GM18502 (cell line): ENCODE results near the gene STK32B.
"Not testable (repeated sequence)": the region's sequence is repeated elsewhere in the genome, so short reads cannot be mapped to it uniquely, and the experiment has no call there.

Source experiments
- ATAC-seq: cut with Tn5 transposase; IDR thresholded peaks from one replicate; pipeline ENCODE4 v1.9.1; 2021; ENCODE audit warnings: mild to moderate bottlenecking; ENCODE audit not compliant: unreplicated experiment, poor library complexity

The STK32B gene

GRCh38 chr4:5420266-5420665 lies 369.0 kb downstream of the STK32B start:
- ATAC-seq, result no peak

DNA sequence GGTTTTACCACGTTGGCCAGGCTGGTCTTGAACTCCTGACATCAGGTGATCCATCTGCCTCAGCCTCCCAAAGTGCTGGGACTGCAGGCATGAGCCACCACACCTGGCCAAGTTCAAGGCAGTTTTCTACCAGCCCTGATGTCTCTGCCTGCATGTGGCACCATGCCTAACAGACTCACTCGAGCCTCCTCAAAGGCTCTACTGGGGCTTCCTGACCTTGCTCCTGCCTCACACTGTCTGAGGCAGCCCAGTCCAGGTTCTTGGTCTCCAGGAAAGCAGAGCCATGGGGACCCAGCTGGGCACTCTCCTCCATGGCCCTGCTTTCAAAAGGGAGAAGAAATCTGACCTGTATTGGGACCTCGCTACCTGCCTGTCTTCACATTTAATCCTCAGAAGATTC lies 370.1 kb downstream of the STK32B start:
- ATAC-seq, result no peak

GRCh38 chr4:5422195-5422594 lies 370.9 kb downstream of the STK32B start:
- no peak for ATAC-seq

GRCh38 chr4:5423670-5424069 lies 372.4 kb downstream of the STK32B start:
- no peak for ATAC-seq

DNA sequence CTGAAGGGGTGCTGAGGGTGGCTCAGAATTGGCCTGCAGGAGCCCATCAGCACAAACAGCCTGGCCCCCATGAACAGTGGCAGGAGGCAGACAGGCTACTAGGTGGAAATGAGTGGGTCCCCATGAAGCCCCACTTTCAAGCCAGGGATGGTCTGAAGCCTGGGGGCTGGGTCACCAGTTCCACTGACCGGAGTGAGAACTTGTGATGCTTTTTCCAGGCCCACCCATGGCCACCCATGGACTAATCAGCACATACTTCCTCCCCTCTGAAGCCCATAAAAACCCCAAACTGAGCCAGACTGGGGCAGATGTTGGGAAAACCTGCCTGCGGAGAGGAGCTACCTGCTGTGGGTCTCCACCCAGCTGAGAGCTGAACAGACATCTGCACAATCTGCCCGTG lies 372.9 kb downstream of the STK32B start:
- ATAC-seq, result no peak

DNA sequence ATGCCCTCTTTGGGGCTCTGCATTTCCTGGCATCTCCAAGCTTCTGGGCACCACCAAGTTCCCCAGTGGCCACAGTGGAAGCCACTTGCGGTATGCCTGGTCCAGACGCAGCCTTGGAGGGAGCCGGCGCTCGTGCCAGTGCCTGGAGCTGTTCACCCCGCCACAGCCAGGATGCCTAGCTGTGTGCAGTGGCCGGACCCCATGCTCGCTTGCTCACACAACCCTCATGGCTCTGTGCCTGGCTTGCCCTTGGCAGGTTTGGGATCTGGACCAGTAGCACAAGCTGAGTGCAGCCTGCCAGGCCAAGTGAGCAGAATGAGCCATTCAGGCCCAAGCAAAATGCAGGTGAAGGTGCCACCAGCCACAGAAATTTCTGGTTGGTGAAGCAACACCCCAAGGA lies 373.6 kb downstream of the STK32B start:
- no peak for ATAC-seq

- no peak for ATAC-seq
Measured at GRCh38 chr4:5429747-5430146, 378.5 kb downstream of the STK32B start.

DNA sequence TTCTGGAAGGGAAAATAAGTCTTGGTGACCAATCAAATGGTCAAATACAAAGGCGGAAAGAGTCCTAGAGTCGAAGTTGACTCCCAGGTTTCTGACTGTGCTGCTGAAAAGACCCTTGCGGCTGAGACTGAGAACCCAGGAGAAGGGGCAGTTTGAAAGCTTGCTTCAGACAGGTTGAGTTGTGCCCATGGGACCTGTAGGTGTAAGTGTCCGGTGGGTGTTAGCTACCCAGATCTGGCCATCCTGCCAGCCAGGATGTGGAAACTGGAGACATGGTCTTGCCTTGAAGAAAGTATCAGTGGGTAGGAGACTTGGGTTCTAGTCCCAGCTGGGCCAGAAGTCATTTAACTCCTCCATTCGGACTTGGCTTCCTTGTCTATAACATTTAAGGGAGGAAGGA lies 381.9 kb downstream of the STK32B start:
- no peak for ATAC-seq

- ATAC-seq, result no peak
Measured at GRCh38 chr4:5435201-5435600, 383.9 kb downstream of the STK32B start.

- ATAC-seq, result no peak
Measured at GRCh38 chr4:5435823-5436222, 384.5 kb downstream of the STK32B start.

DNA sequence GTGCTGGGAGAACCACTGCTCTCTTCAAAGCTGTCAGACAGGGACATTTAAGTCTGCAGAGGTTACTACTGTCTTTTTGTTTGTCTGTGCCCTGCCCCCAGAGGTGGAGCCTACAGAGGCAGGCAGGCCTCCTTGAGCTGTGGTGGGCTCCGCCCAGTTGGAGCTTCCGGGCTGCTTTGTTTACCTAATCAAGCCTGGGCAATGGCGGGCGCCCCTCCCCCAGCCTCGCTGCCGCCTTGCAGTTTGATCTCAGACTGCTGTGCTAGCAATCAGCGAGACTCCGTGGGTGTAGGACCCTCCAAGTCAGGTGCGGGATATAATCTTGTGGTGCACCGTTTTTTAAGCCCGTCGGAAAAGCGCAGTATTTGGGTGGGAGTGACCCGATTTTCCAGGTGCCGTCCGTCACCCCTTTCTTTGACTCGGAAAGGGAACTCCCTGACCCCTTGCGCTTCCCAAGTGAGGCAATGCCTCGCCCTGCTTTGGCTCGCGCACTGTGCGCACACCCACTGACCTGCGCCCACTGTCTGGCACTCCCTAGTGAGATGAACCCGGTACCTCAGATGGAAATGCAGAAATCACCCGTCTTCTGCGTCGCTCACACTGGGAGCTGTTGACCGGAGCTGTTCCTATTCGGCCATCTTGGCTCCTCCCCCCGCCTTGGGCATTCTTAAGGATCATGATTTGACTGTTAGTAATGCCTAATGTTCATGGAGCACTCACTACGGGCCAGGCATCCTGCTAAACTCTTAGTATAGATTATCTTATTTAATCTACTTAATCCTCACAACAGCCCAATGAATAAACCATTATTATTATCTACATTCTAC lies 392.9 kb downstream of the STK32B start:
- not testable (repeated sequence) for ATAC-seq

DNA sequence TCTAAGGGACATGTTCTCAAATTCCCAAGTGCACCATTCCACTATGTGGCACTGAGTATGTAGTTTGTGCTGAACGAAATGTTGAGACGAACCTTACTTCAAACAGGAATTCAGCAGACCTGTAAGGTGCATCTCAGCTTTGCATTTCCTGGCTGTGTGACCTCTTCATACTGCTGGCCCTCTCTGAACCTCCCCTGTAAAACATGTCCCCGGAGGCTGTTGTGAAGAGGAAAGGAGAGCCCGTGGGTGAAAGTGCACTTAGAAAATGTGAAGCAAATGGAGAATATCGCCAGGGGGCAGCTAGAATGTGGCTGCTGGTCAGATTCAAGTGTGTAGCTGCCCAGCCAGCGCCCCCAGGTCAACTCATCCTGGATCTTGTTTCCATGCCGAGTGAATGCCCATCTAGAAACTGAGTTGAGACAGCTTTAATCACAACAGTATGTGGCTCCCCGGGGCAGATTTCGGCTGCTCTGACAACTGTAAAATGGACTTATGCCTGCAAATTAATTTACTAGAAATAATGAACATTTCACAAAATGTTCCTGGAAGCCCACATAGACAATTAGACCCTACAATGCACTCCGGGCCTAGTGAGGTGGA lies 393.7 kb downstream of the STK32B start:
- ATAC-seq, result no peak

- ATAC-seq, result no peak
Measured at GRCh38 chr4:5446595-5447226, 395.4 kb downstream of the STK32B start.

- ATAC-seq, result no peak
Measured at GRCh38 chr4:5447755-5448154, 396.5 kb downstream of the STK32B start.

DNA sequence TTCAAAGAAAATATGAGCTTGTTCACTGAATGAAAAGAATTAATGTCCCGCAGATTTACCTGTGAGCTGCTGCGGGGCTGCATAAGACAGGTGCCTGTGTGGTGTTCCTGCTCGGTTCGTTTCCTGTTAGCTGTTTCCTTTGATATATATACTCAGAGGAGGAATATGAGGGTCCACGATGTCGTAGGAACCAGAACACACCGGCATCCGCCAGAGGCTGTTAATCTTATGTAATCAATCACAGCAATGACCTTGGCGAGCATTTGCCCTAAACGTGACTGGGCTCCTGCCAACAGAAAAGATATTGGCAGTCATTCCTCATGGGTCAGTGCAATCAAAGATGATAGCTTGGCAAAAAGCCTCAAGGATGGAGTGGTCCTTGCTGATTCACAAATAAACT lies 396.9 kb downstream of the STK32B start:
- ATAC-seq, result no peak

- no peak for ATAC-seq
Measured at GRCh38 chr4:5451243-5451642, 400.0 kb downstream of the STK32B start.

DNA sequence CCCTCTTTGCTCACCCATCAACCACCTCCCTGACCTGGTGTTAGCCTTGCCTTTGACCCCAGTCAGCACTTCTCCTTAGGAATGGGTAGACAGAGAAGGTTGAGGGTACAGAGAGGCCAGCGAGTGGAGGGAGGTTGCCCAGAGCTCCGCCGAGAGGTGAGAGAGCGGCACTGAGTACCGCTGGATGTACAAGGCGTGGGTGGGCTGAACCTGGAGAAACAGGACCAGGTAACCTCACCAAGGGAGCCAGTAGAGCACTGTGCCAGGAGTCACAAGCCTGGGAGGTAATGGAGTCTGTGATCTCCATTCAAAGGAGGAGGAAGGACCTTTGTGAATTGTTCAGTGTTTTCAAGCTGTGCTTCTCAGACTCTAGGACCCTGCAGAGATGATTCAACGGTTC lies 400.9 kb downstream of the STK32B start:
- no peak for ATAC-seq

GRCh38 chr4:5455003-5455585 lies 403.8 kb downstream of the STK32B start:
- no peak for ATAC-seq

GRCh38 chr4:5456296-5456845 lies 405.1 kb downstream of the STK32B start:
- no peak for ATAC-seq

- ATAC-seq, result no peak
Measured at GRCh38 chr4:5458676-5459075, 407.4 kb downstream of the STK32B start.

DNA sequence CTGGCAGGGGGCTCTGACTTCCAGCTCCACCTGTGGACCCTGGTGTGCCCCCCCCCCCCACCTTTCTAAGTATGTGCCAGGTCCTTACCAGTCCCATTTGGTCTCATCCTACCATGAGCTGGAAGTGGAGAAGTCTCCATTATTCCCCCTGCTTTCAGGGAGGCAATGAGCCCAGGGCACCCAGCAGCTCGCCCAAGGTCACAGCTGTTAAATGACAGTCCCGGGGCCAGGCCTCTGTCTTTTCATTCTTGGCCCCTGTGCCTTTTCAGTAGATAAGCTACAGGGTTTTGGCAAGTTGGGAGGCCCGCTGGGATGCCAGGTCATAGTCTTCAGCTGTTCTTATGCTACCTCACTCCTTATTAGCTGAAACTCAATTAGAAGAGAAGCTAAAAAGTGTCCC lies 408.0 kb downstream of the STK32B start:
- no peak for ATAC-seq
